Type B pancreatic cell (in vitro differentiated cells): Measurements from ENCODE around the gene MBD5. TPM values are rescaled to one million over a fixed set of nuclear protein-coding genes. Genes with fewer than 3 reads are reported as not detected.

Experiments
- DNase-seq: peaks from one replicate; pipeline ENCODE4 v3.0.0; 2021; ENCODE audit warnings: mixed read lengths; ENCODE audit not compliant: unreplicated experiment; ENCODE audit errors: extremely low spot score
- H3K27ac Mint-ChIP-seq: 2 replicates; pipeline ENCODE4 v1.8.0; 2021; ENCODE audit warnings: mild to moderate bottlenecking, mixed read lengths
- H3K27me3 Mint-ChIP-seq: 2 replicates; pipeline ENCODE4 v1.8.0; 2021; ENCODE audit warnings: mixed read lengths
- H3K36me3 Mint-ChIP-seq: 2 replicates; pipeline ENCODE4 v1.8.0; 2021; ENCODE audit warnings: mixed read lengths
- H3K4me1 Mint-ChIP-seq: one replicate; pipeline ENCODE4 v1.8.0; 2021; ENCODE audit warnings: mixed read lengths; ENCODE audit not compliant: unreplicated experiment
- H3K4me3 Mint-ChIP-seq: 2 replicates; pipeline ENCODE4 v1.8.0; 2021; ENCODE audit warnings: mild to moderate bottlenecking, mixed read lengths
- H3K9me3 Mint-ChIP-seq: 2 replicates; pipeline ENCODE4 v1.8.0; 2021; ENCODE audit warnings: mixed read lengths
- CTCF ChIP-seq: fragments of 200-600 bp; sonication (generic); conservative IDR thresholded peaks from 2 replicates; pipeline ENCODE4 v1.5.0; 2021; ENCODE audit warnings: antibody characterized with exemption, mild to moderate bottlenecking
- total RNA-seq: library from RNA; stranded (reverse); gene quantifications from 2 replicates; pipeline ENCODE4 v1.2.1, GENCODE V29; 2021; ENCODE audit warnings: low replicate concordance

The MBD5 gene
- total RNA-seq, 1 donor from 2014 or later: 54.7 TPM

- no peak for DNase-seq
- peaks cover 16% of the 10 kb centered on the region for H3K36me3 Mint-ChIP-seq
- no peak overlapping the region for H3K27ac Mint-ChIP-seq
- peaks cover 13% of the 10 kb centered on the region for H3K9me3 Mint-ChIP-seq
- no peak for TF ChIP-seq CTCF
- no peaks in the 10 kb centered on the region for H3K27me3 Mint-ChIP-seq
- H3K4me1 Mint-ChIP-seq: no peaks in the 10 kb centered on the region
- H3K4me3 Mint-ChIP-seq: no peak overlapping the region
Measured at GRCh38 chr2:148263890-148264289, 243.0 kb downstream of the MBD5 start.

- Mint-ChIP-seq H3K4me1 (no peaks in the 10 kb centered on the region), H3K27me3 (no peaks in the 10 kb centered on the region), H3K4me3 (no peak overlapping the region), H3K36me3 (peaks cover 8% of the 10 kb centered on the region), H3K27ac (no peak overlapping the region), H3K9me3 (no peaks in the 10 kb centered on the region)
- no peak for TF ChIP-seq CTCF
- DNase-seq: no peak
Measured at GRCh38 chr2:148273158-148273691, 252.3 kb downstream of the MBD5 start.

- Mint-ChIP-seq H3K4me3 (no peak overlapping the region), H3K27me3 (no peaks in the 10 kb centered on the region), H3K27ac (no peak overlapping the region), H3K36me3 (no peaks in the 10 kb centered on the region), H3K4me1 (no peaks in the 10 kb centered on the region), H3K9me3 (no peaks in the 10 kb centered on the region)
- DNase-seq: no peak
- no peak for TF ChIP-seq CTCF
Measured at GRCh38 chr2:148279216-148279615, 258.3 kb downstream of the MBD5 start.

- Mint-ChIP-seq H3K36me3 (peaks cover 2% of the 10 kb centered on the region), H3K4me3 (no peak overlapping the region), H3K27me3 (no peaks in the 10 kb centered on the region), H3K9me3 (no peaks in the 10 kb centered on the region), H3K4me1 (no peaks in the 10 kb centered on the region), H3K27ac (no peak overlapping the region)
- DNase-seq: no peak
- no peak for TF ChIP-seq CTCF
Measured at GRCh38 chr2:148282201-148282600, 261.3 kb downstream of the MBD5 start.

GRCh38 chr2:148292431-148292830, 271.5 kb downstream of the MBD5 start:
- no peaks in the 10 kb centered on the region for H3K27me3 Mint-ChIP-seq
- peaks cover 16% of the 10 kb centered on the region for H3K36me3 Mint-ChIP-seq
- no peaks in the 10 kb centered on the region for H3K4me1 Mint-ChIP-seq
- H3K27ac Mint-ChIP-seq: no peak overlapping the region
- no peak for TF ChIP-seq CTCF
- H3K9me3 Mint-ChIP-seq: peaks cover 7% of the 10 kb centered on the region
- H3K4me3 Mint-ChIP-seq: no peak overlapping the region
- no peak for DNase-seq

GRCh38 chr2:148298196-148298595, 277.3 kb downstream of the MBD5 start:
- Mint-ChIP-seq H3K27ac (no peak overlapping the region), H3K36me3 (peaks cover 18% of the 10 kb centered on the region), H3K27me3 (no peaks in the 10 kb centered on the region), H3K9me3 (peaks cover 11% of the 10 kb centered on the region), H3K4me1 (peaks cover 8% of the 10 kb centered on the region), H3K4me3 (no peak overlapping the region)
- no peak for TF ChIP-seq CTCF
- no peak for DNase-seq
